ENCODE results near the gene UBA3.

Gene UBA3

DNA sequence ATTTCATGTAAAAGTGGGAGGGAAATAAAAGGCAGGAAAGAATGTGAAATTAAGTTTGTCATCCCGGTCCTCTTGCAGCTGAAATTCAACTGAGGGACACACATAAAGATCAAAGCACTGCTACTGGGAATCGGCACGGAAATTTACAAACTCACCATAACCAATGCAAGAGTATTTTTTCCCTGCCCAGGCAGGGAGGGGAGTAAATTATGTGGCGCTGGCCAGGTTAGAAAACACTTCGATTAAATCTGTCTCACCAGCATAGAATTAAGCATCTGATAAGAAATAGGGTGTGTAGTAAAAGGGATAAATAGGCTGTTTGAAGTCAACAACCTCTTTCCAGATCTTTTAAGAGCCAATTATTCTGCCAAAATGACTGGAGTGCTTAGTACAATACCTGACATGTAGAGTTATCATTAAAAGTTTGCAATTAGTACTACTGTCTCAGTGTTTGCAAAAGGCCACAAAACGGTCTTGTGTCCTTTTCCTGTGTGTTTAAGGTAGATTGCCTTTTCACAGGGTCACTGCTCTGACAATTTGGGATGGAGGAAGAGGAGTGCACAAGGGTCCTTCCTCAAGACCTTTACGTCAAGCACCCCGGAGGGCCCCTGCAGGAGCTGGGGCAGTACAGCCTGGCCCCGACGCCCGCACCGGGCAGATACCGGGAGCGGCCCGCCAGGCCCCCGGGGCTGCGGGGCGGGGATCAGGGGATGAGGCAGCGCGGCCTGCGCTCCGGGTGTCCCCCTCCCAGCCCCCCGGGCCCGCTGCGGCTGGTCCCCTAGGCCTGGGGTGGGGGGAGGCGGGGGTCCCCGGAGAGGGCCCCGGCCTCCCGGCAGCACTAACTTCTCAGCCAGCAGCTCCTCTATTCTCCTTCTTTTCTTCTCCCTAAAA lies 651 bp downstream of the UBA3 start:
- Mint-ChIP-seq H3K9me3 (no peaks in the 10 kb centered on the region), H3K4me1 (peaks cover 70% of the 10 kb centered on the region), H3K36me3 (peaks cover 28% of the 10 kb centered on the region), H3K4me3 (peak overlapping the region; percentile 82), H3K27ac (peak overlapping the region; percentile 87), H3K27me3 (no peaks in the 10 kb centered on the region)
- no peak for DNase-seq
- CTCF ChIA-PET: interaction anchor here (0.8 kb wide), 1 partner anchor 32 kb away, joined by 3 read pairs; no protein-coding TSS in a partner anchor

DNA sequence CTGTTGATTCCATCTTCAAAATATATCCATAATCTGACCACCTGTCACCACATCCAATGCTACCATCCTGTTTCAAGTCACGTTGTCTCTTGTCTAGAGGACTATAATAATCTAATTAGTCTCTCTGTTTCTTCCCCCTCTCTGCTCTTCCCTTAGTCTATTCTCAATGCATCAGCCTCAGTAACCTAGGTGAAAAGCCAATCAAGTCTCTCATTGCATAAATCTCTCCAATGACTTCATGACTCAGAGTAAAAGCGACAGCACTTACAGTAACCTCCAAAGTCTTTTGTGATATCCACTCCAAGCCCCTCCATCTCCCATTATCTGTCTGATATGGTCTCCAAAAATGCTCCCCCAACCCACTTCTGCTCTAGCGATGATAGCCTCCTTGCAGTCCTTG lies 7.2 kb downstream of the UBA3 start:
- CTCF ChIA-PET: no interaction called here
- DNase-seq: no peak
- Mint-ChIP-seq H3K27me3 (no peaks in the 10 kb centered on the region), H3K36me3 (peaks cover 48% of the 10 kb centered on the region), H3K4me3 (no peak overlapping the region), H3K9me3 (no peaks in the 10 kb centered on the region), H3K4me1 (peaks cover 30% of the 10 kb centered on the region), H3K27ac (no peak overlapping the region)

DNA sequence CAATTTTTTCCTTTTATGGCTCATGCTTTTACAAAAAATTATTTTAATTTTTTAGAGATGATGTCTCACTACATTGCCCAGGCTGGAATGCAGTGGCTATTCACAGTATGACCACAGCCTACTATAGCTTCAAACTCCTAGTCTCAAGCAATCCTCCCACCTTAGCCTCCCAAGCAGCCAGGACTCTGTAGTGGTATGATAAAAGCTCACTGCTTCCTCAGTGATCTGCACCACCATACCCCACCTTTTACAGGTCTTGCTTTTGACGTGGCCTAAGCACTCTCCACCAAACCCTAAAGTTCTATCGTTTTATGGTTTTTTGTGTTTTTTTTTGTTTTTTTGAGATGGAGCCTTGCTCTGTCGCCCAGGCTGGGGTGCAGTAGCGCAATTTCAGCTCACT lies 14.0 kb downstream of the UBA3 start:
- Mint-ChIP-seq H3K36me3 (peaks cover 49% of the 10 kb centered on the region), H3K4me3 (no peak overlapping the region), H3K27ac (peak overlapping the region; percentile 65), H3K9me3 (no peaks in the 10 kb centered on the region), H3K27me3 (no peaks in the 10 kb centered on the region), H3K4me1 (peaks cover 53% of the 10 kb centered on the region)
- CTCF ChIA-PET: interaction anchor here (1.5 kb wide), 1 partner anchor 14 kb away, joined by 5 read pairs; the partner anchor contains the start of gene TMF1
- DNase-seq: no peak

DNA sequence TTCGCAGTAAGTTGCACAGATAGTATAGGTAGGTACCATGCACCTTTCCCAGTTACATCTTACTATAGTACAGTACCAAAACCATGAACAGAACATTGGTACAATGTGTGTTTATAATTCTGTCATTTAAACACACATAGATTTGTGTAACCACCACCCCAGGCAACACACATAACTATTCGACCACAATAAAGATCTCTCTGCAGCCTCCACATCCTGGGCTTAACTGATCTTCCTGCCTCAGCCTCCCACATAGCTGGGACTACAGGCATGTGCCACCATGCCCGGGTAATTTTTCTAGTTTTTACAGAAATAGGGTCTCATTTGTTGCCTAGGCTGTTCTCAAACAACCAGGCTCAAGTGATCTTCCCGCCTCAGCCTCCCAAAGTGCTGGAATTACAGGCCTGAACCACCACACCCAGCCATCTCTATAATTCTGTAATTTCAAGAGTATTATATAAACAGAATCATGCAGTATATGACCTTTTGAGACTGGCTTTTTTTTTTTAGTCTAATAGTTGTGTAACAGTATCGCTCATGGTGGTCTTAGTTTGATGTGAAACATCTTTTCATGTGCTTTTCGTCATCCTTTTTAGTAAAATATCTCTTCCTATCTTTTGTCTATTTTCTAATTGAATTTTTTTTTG lies 14.7 kb downstream of the UBA3 start:
- Mint-ChIP-seq H3K4me3 (peak overlapping the region; percentile 40), H3K27ac (peak overlapping the region; percentile 84)
- CTCF ChIA-PET: interaction anchor here (1.5 kb wide), 1 partner anchor 13 kb away, joined by 5 read pairs; the partner anchor contains the start of gene TMF1

DNA sequence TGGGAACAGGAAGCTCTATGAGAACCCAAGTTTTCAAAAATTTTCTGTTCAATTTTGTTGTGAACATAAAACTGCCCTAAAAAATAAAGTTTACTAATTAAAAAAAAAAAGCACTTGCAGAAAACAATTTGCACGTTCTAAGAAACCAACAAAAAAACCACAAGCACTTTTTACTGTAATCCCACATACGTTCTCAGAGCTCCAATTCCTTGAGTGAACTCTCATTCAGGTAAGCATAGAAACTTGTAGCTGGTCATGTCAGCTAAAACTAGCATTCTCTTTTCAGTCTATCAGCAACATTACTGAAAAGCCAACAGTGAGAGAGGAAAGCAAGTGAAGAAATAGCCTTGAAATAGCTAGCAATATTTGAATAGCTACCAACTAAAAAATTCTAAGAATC lies 16.5 kb downstream of the UBA3 start:
- Mint-ChIP-seq H3K9me3 (peaks cover 3% of the 10 kb centered on the region), H3K4me1 (peaks cover 69% of the 10 kb centered on the region), H3K27me3 (no peaks in the 10 kb centered on the region), H3K4me3 (peak overlapping the region; percentile 0), H3K27ac (peak overlapping the region; percentile 63), H3K36me3 (peaks cover 59% of the 10 kb centered on the region)
- no peak for DNase-seq
- CTCF ChIA-PET: interaction anchor here (1.0 kb wide), 1 partner anchor 346 kb away, joined by 3 read pairs; no protein-coding TSS in a partner anchor

More for the DNA sequence above, 14.7 kb downstream of the UBA3 start:
- H3K27me3 Mint-ChIP-seq: no peaks in the 10 kb centered on the region
- peaks cover 3% of the 10 kb centered on the region for H3K9me3 Mint-ChIP-seq
- peaks cover 52% of the 10 kb centered on the region for H3K4me1 Mint-ChIP-seq
- peak; percentile 51 for DNase-seq
- H3K36me3 Mint-ChIP-seq: peaks cover 49% of the 10 kb centered on the region

DNA sequence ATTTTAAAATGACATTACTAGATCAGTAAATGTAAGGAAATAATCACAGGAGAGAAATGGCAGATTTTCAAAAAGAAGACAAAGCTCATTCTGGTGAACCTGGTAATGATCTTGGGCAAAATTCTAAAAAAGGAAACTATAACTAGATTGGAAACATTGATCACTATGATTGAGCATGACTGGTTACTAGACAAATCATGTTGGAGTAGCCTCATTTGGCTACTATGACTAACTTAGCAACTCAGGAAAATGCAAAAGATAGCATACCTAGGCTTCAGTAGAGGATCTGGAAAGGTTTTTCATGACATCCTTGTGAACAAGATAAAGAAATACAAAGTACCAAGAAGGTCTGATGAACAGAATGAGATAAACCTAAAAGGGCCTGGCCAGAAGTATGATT lies 20.5 kb downstream of the UBA3 start:
- H3K36me3 Mint-ChIP-seq: peaks cover 70% of the 10 kb centered on the region
- peaks cover 65% of the 10 kb centered on the region for H3K4me1 Mint-ChIP-seq
- H3K27me3 Mint-ChIP-seq: no peaks in the 10 kb centered on the region
- H3K9me3 Mint-ChIP-seq: peaks cover 3% of the 10 kb centered on the region
- no peak overlapping the region for H3K4me3 Mint-ChIP-seq
- no peak for DNase-seq
- CTCF ChIA-PET: interaction anchor here (1.8 kb wide), 1 partner anchor 11 kb away, joined by 6 read pairs; no protein-coding TSS in a partner anchor
- H3K27ac Mint-ChIP-seq: peak overlapping the region; percentile 97

DNA sequence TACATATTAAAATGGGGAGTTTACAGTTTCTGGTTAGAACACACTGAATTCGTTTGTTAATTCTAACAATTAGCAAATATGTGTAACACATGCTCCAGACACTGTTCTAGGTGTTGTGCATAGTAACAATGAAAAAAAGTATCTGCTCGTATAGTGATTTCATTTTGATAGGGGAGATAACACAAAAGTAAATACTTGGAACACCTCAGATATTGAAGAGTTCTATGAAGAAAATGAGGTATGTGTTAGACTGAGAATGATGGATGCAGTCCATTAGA lies 21.3 kb downstream of the UBA3 start:
- DNase-seq: no peak
- no peak overlapping the region for H3K4me3 Mint-ChIP-seq
- peaks cover 65% of the 10 kb centered on the region for H3K36me3 Mint-ChIP-seq
- no peaks in the 10 kb centered on the region for H3K27me3 Mint-ChIP-seq
- peak overlapping the region; percentile 97 for H3K27ac Mint-ChIP-seq
- CTCF ChIA-PET: interaction anchor here (0.8 kb wide), 1 partner anchor 23 kb away, joined by 3 read pairs; no protein-coding TSS in a partner anchor
- peaks cover 3% of the 10 kb centered on the region for H3K9me3 Mint-ChIP-seq
- H3K4me1 Mint-ChIP-seq: peaks cover 56% of the 10 kb centered on the region

DNA sequence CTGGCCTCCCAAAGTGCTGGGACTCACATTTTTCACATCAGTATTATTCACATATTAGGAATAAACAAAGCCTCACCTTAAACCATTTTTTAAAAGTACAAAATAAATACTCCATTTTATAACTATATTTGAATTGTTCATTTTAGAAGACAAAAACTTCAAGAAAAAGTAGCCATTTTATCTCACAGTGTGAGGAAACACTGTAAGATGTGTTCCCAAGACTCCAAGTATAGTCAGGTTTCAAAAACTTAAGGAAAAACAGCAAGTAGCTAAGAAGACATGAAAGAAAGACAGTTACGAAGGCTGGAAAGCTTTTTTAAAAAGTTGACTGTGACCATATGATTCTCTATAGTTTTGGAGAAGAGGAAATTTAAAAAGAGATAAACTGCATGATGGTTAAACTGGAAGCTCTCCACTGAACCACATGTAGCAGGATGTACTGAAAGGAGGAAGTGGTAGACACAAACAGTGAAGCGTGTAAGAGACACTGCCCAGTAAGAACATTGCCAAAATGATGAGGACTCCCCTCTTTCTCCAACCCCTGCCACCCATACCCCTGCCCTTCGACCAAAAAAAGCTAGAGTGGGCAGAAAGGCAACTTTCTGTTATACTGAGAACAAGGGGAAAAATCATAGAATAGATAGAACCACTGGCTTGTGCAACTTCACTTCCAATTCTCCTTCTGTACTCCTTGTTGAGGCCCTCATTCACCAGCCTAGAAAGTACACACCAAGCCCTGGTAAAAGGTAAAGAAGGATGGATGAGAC lies 21.8 kb downstream of the UBA3 start:
- Mint-ChIP-seq H3K4me1 (peaks cover 52% of the 10 kb centered on the region), H3K4me3 (no peak overlapping the region), H3K9me3 (peaks cover 3% of the 10 kb centered on the region), H3K36me3 (peaks cover 63% of the 10 kb centered on the region), H3K27ac (peak overlapping the region; percentile 97), H3K27me3 (no peaks in the 10 kb centered on the region)
- CTCF ChIA-PET: interaction anchor here (0.8 kb wide), 1 partner anchor 24 kb away, joined by 3 read pairs; no protein-coding TSS in a partner anchor
- peak; percentile 39 for DNase-seq

DNA sequence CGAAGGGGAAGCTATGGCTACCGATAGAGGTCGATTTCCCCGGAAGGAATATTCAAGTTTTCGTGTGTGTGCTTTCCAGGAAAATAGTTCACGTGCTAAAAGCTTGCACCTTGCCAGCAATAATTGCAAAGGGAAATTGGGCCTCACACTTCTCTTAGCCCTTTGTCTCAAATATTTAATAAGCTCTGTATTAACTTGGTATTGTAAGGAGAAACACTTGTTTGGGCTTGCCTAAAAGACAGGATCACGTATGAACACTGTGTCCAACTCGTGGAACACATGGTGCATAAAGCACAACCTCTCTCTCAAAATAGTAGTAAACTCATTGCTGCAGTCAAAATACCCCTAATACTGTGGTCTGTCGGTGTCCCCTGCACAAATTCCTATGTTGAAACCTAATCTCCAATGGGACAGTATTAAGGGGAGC lies 27.7 kb downstream of the UBA3 start:
- Mint-ChIP-seq H3K27ac (peak overlapping the region; percentile 98), H3K9me3 (no peaks in the 10 kb centered on the region), H3K36me3 (peaks cover 52% of the 10 kb centered on the region), H3K4me3 (peak overlapping the region; percentile 99), H3K27me3 (no peaks in the 10 kb centered on the region), H3K4me1 (peaks cover 57% of the 10 kb centered on the region)
- no peak for DNase-seq
- CTCF ChIA-PET: interaction anchor here (0.6 to 2.1 kb wide), 8 partner anchors 13 to 388 kb away, joined by 3 to 5 read pairs (median 4); partner anchors contain the start of gene ARL6IP5

DNA sequence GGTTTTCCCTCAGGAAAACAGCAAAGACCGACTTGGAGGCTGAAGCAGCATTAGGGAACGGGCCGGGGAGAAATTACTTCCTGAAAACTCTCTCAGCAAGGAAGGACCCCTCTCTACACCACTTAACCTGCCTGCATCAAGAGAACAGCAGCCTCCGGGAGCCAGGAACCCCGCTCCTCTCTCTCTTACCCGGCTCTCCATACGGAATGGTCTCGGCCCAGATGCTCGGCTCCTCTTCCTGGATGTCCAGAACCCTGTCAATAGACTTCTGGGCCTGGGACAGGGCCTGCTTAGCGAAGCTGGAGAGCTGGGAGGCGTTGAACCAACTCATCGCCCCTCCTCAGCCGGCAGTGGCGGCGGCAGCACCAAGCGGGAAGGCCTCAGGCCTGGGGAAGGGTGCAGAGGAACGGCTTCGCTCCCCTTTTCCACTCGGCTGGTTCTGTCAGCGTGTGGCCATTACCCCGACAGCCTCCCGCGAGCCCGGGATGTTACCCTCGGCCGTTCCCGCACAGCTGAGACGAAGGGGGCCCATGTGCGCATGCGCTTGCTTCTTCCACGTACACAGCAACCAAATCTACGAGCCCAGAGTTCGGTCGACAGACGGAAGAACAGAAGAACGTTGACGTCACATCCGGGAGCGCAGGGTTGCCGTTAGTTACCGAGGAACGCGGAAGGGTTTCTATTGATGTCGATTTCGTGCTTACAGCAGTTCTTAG lies 28.3 kb downstream of the UBA3 start, which contains the start of gene TMF1:
TSS of gene TMF1 (minus strand) at position 578 of the 716 bp plus-strand sequence. CDS start at position 331, 247 bp downstream.
- peak; percentile 99 for DNase-seq
- CTCF ChIA-PET: interaction anchor here (0.8 to 2.1 kb wide), 7 partner anchors 13 to 40 kb away, joined by 3 to 5 read pairs (median 4); partner anchors contain the start of gene ARL6IP5
- peaks cover 51% of the 10 kb centered on the region for H3K36me3 Mint-ChIP-seq
- H3K4me1 Mint-ChIP-seq: peaks cover 55% of the 10 kb centered on the region
- peak within 1 kb of the TSS; percentile 98 for H3K27ac Mint-ChIP-seq
- peak within 1 kb of the TSS; percentile 99 for H3K4me3 Mint-ChIP-seq
- H3K27me3 Mint-ChIP-seq: no peaks in the 10 kb centered on the region
- no peaks in the 10 kb centered on the region for H3K9me3 Mint-ChIP-seq

DNA sequence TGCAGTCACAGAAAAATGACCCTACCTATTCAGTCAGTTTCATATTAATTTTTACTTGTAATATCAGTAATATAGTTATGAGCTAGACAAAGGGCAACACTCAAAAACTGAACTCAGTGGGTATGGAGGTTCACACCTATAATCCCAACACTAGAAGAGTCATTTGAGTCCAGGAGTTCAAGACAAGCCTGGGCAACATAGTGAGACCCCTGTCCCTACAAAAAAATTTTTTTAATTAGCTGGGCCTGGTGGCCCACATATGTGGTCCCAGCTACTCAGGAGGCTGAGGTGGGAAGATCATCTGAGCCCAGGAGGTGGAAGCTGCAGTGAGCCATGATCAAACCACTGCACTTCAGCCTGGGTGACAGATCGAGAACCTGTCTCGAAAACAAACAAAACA lies 31.2 kb downstream of the UBA3 start:
- Mint-ChIP-seq H3K4me1 (peaks cover 57% of the 10 kb centered on the region), H3K36me3 (peaks cover 53% of the 10 kb centered on the region), H3K27me3 (no peaks in the 10 kb centered on the region), H3K4me3 (peak overlapping the region; percentile 49), H3K9me3 (no peaks in the 10 kb centered on the region), H3K27ac (no peak overlapping the region)
- no peak for DNase-seq
- CTCF ChIA-PET: interaction anchor here (1.0 to 1.1 kb wide), 2 partner anchors 37 to 43 kb away, joined by 3 read pairs; no protein-coding TSS in a partner anchor

DNA sequence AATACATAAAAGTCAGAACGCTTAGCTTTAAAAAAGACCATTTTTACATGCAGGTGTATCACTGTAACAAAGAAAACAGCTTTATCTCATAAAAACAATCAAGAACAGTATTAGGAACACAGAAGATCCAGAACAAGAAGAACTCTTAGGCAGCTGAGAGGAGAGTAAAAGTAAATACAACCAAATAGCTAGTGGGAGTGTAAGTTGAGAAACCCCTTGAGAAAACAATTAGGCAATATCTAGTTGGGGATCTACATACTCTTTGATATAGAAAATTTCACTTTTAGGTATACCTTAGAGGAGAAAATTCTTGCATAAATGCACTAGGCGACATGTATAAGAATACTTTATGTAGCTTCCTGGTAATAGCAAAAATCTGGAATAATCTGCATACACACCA lies 35.6 kb downstream of the UBA3 start:
- CTCF ChIA-PET: no interaction called here
- Mint-ChIP-seq H3K27ac (no peak overlapping the region), H3K9me3 (no peaks in the 10 kb centered on the region), H3K4me1 (peaks cover 29% of the 10 kb centered on the region), H3K36me3 (peaks cover 53% of the 10 kb centered on the region), H3K4me3 (no peak overlapping the region), H3K27me3 (no peaks in the 10 kb centered on the region)
- no peak for DNase-seq

DNA sequence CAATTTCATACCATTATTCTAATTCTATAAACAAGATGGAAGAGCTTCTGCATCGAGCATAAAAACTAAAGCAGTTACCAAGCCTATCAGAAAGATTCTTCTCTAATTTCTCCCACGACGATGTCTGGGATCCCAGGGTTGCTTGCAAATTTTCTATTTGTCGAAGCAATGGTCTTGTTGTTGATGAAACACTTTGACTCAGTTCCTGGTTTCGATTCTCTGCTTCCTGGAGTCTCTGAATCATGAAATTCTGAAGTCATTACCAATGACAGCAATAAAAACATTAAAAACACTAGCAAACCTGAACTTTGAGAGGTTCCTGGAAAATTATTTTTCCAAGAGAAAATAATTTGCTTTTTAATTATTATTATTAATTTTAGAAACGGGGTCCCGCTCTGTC lies 46.7 kb downstream of the UBA3 start:
- no peak for DNase-seq
- CTCF ChIA-PET: no interaction called here
- H3K4me3 Mint-ChIP-seq: no peak overlapping the region
- peaks cover 5% of the 10 kb centered on the region for H3K4me1 Mint-ChIP-seq
- no peaks in the 10 kb centered on the region for H3K9me3 Mint-ChIP-seq
- H3K27ac Mint-ChIP-seq: peak overlapping the region; percentile 14
- H3K27me3 Mint-ChIP-seq: no peaks in the 10 kb centered on the region
- peaks cover 55% of the 10 kb centered on the region for H3K36me3 Mint-ChIP-seq

Data from activated naive CD4-positive, alpha-beta T cell treated with anti-CD3 and anti-CD28 coated beads, Interleukin-2, amount 10 ng/mL, durations not matched to agents 7 days and 5 days (primary cell).